HepG2 (cell line): Measurements from ENCODE around the gene RYR2. TPM values are rescaled to one million over a fixed set of nuclear protein-coding genes. Genes with fewer than 3 reads are reported as not detected.

Experiments used
- ATAC-seq: fragments of 200-7000 bp; cut with Tn5 transposase; 3 replicates; pipeline ENCODE4 v1.9.1; 2020; ENCODE audit warnings: mild to moderate bottlenecking, moderate library complexity
- BruUV-seq: library from RNA; stranded (reverse); fragments of 400-500 nt; replicated peaks from 2 replicates; lab custom pipeline; 2021; lab: Mats Ljungman, UMichigan
- CTCF ChIA-PET: fragments of 300-600 bp; formaldehyde crosslinking; extraction: SDS; loops from one replicate; lab custom pipeline; 2021; ENCODE audit warnings: low total read pairs, inconsistent platforms, low intra/inter-chr PET ratio; lab: Yijun Ruan, JAX
- POLR2A ChIA-PET: fragments of 350-600 bp; sonication (Branson Sonifier 250); formaldehyde crosslinking; loops from one replicate; lab custom pipeline; 2020; ENCODE audit warnings: antibody characterized with exemption, inconsistent platforms; lab: Yijun Ruan, JAX
- DNase-seq: peaks from one replicate; pipeline ENCODE4 v3.0.0-alpha.2; 2015; ENCODE audit warnings: low spot score
- FAIRE-seq: peaks from 3 replicates; lab custom pipeline; 2011; peaks lifted over from hg19 to GRCh38; lab: Jason Lieb, UNC
- H2AFZ ChIP-seq: one replicate; pipeline ENCODE4 v1.6.1; 2011; ENCODE audit warnings: low read length, inconsistent platforms
- H3K27ac ChIP-seq: fragments of 300-600 bp; 3 replicates; pipeline ENCODE4 v1.8.0; 2011; ENCODE audit warnings: mixed run types, mild to moderate bottlenecking, mixed read lengths, low read length, inconsistent platforms; ENCODE audit not compliant: insufficient read depth; ENCODE audit errors: extremely low read length
- H3K27me3 ChIP-seq, 2 experiments: fragments of 200-600 bp in 1 of 2; 2 replicates in 1 of 2; 3 replicates in 1 of 2; pipeline versions ENCODE4 v1.6.0 to v1.8.0; 2011; ENCODE audit warnings: low read length in 2 of 2, mild to moderate bottlenecking in 2 of 2, moderate library complexity in 2 of 2, inconsistent platforms in 1 of 2; ENCODE audit not compliant: insufficient read depth in 2 of 2, control insufficient read depth in 1 of 2
- H3K36me3 ChIP-seq, 2 experiments: fragments of 200-600 bp in 1 of 2; replicated peaks in 1 of 2; 2 replicates in 1 of 2; 3 replicates in 1 of 2; pipeline versions ENCODE4 v1.5.1 to v1.8.0; 2011; ENCODE audit warnings: low read length in 2 of 2, inconsistent platforms in 1 of 2; ENCODE audit not compliant: insufficient read depth in 2 of 2, control insufficient read depth in 1 of 2
- H3K4me1 ChIP-seq: 2 replicates; pipeline ENCODE4 v1.5.1; 2012; ENCODE audit warnings: low read length, inconsistent platforms; ENCODE audit not compliant: insufficient read depth
- H3K4me2 ChIP-seq: 2 replicates; pipeline ENCODE4 v1.6.0; 2011; ENCODE audit warnings: low read depth, low read length, inconsistent platforms
- H3K4me3 ChIP-seq, 3 experiments: fragments of 200-600 bp in 1 of 3; sonication (generic), shearing (Covaris generic) in 1 of 3; replicated peaks in 1 of 3; 2 replicates each; pipeline ENCODE4 v1.5.1; 2011 to 2016; ENCODE audit warnings: low read length in 3 of 3, inconsistent platforms in 2 of 3, low read depth in 2 of 3, mild to moderate bottlenecking in 2 of 3, control low read depth in 1 of 3, mixed read lengths in 1 of 3; ENCODE audit not compliant: insufficient read depth in 1 of 3
- H3K79me2 ChIP-seq: one replicate; pipeline ENCODE4 v1.6.1; 2011; ENCODE audit warnings: low read length, inconsistent platforms; ENCODE audit not compliant: insufficient read depth
- H3K9ac ChIP-seq: 2 replicates; pipeline ENCODE4 v1.6.0; 2011; ENCODE audit warnings: mild to moderate bottlenecking, low read depth, low read length, inconsistent platforms; ENCODE audit not compliant: insufficient read depth
- H3K9me3 ChIP-seq: 2 replicates; pipeline ENCODE4 v1.5.1; 2012; ENCODE audit warnings: mild to moderate bottlenecking, low read length
- H4K20me1 ChIP-seq: 2 replicates; pipeline ENCODE4 v1.6.0; 2011; ENCODE audit warnings: inconsistent platforms, mild to moderate bottlenecking, low read length, moderate library complexity; ENCODE audit not compliant: insufficient read depth
- DNMT1 ChIP-seq: sonication (generic); formaldehyde crosslinking; IDR thresholded peaks from 2 replicates; pipeline ENCODE4 v1.5.1; 2020; ENCODE audit warnings: mild to moderate bottlenecking, missing genetic modification reagents
- KLF12 ChIP-seq: sonication (generic); formaldehyde crosslinking; IDR thresholded peaks from 2 replicates; pipeline ENCODE4 v1.4.0; 2020; ENCODE audit warnings: missing genetic modification reagents, borderline replicate concordance
- MED8 ChIP-seq: sonication (generic); formaldehyde crosslinking; IDR thresholded peaks from 2 replicates; pipeline ENCODE4 v1.8.1; 2023; ENCODE audit warnings: mild to moderate bottlenecking, missing genetic modification reagents; ENCODE audit not compliant: insufficient replicate concordance
- PHF5A ChIP-seq: IDR thresholded peaks from one replicate; pipeline ENCODE4 v1.6.1; 2018; ENCODE audit warnings: low read depth, missing genetic modification reagents; ENCODE audit not compliant: unreplicated experiment
- SIN3B ChIP-seq: fragments of 150-350 bp; IDR thresholded peaks from 2 replicates; pipeline ENCODE4 v1.6.1; 2014; ENCODE audit warnings: low read length
- ZBTB1 ChIP-seq: sonication (generic); formaldehyde crosslinking; IDR thresholded peaks from 2 replicates; pipeline ENCODE4 v1.4.0; 2020; ENCODE audit warnings: missing genetic modification reagents, borderline replicate concordance
- ZNF441 ChIP-seq: sonication (generic); formaldehyde crosslinking; IDR thresholded peaks from 2 replicates; pipeline ENCODE4 v1.7.0; 2021; ENCODE audit warnings: missing genetic modification reagents, borderline replicate concordance
- ZNF777 ChIP-seq: sonication (generic); formaldehyde crosslinking; IDR thresholded peaks from 2 replicates; pipeline ENCODE4 v1.4.0; 2020; ENCODE audit warnings: missing genetic modification reagents
- WGBS: methylation state at CpG from one replicate; pipeline ENCODE4 v1.1.6; 2017; ENCODE audit warnings: low lambda C conversion rate; 5-methylcytosine and 5-hydroxymethylcytosine counted together
- in situ Hi-C: cut with HindIII; loops from 2 replicates; pipeline ENCODE4 v1.10.0; 2017; ENCODE audit warnings: low pct_unique_long_range_greater_than_20kb; ENCODE audit not compliant: extremely low pct_ligation_motif_present
- intact Hi-C: fragments of 100-400 bp; cut with micrococcal nuclease; formaldehyde crosslinking; loops from one replicate; pipeline ENCODE4 v1.10.0; 2022; ENCODE audit not compliant: unreplicated experiment
- polyA plus RNA-seq, 8 experiments: library from polyadenylated mRNA; depleted of rRNA in 3 of 8; stranded (reverse) in 7 of 8; unstranded in 1 of 8; fragments of >200 nt; fragmentation: Illumina TruSeq in 4 of 8; extraction: Trizol in 4 of 8; gene quantifications; 2 replicates each; pipeline versions ENCODE4 v1.2.1 to v1.2.3, GENCODE V29; 2011 to 2016; ENCODE audit warnings: low read depth in 4 of 8, missing spikeins in 1 of 8, mixed read lengths in 1 of 8; ENCODE audit not compliant: insufficient read depth in 1 of 8
- total RNA-seq, 5 experiments: library from RNA; depleted of rRNA; stranded (reverse); fragments of >200 nt; fragmentation: Illumina TruSeq; extraction: Trizol; gene quantifications; 2 replicates each; pipeline ENCODE4 v1.2.3, GENCODE V29; 2016; ENCODE audit warnings: low read depth in 1 of 5
- TF ChIP-seq, protein P1 (sequence below): sonication (generic); formaldehyde crosslinking; conservative IDR thresholded peaks from 2 replicates; pipeline ENCODE4 v1.4.0; 2020; ENCODE audit warnings: missing genetic modification reagents
- TF ChIP-seq, protein P2 (sequence below): sonication (generic); formaldehyde crosslinking; IDR thresholded peaks from 2 replicates; pipeline ENCODE4 v1.4.0; 2020; ENCODE audit warnings: missing genetic modification reagents
- TF ChIP-seq, protein P3 (sequence below): sonication (generic); formaldehyde crosslinking; IDR thresholded peaks from 2 replicates; pipeline ENCODE4 v1.4.0; 2020; ENCODE audit warnings: missing genetic modification reagents, borderline replicate concordance

RYR2 gene
- total and polyA plus RNA-seq, 2 of the 13 experiments (the other 11 are each of a cell fraction or from before 2014, with no cell fraction given) = not detected

DNA sequence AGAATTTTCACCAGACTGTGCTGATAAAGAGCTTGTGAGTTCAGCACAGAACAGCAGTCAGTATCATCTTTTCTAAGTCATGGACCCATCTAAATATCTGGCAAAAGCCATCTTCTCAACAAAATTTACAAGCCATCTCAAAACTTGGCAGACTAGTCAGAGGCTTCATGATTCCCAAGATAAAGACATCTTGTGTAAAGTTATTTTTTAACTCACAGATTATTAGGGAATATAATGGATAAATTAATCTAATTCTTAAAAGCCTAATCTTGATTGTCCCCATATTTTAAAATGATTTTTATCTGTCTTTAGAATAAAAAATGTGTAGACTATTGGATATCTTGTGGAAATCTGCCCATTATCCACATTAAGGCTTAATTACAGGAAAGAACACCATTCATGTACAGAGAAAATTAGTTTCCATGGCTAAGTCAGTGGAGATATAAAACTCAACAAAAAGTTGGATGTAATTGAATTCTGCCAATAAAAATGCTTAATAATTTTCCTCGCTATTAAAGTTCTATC is 688.9 kb downstream of the RYR2 start:
- DNase-seq = no peak
- no peak overlapping the region for H3K9ac ChIP-seq
- no TSS peak for BruUV-seq
- no peak for ATAC-seq
- no peaks in the 10 kb centered on the region for H4K20me1 ChIP-seq
- H2AFZ ChIP-seq = no peak overlapping the region
- ChIA-PET CTCF (no interaction called here), POLR2A (no interaction called here)
- no peaks in the 10 kb centered on the region for H3K27me3 ChIP-seq
- no peaks in the 10 kb centered on the region for H3K9me3 ChIP-seq
- H3K4me1 ChIP-seq = no peaks in the 10 kb centered on the region
- H3K4me3 ChIP-seq = no peak overlapping the region
- no peak overlapping the region for H3K27ac ChIP-seq
- intact Hi-C loops (no loop called here), in situ Hi-C loops (no loop called here)
- H3K79me2 ChIP-seq = no peaks in the 10 kb centered on the region
- no peaks in the 10 kb centered on the region for H3K36me3 ChIP-seq
- WGBS = 5% methylated on average over 1 of the region's 1 CpG
- no peak overlapping the region for H3K4me2 ChIP-seq
- FAIRE-seq = no peak
- no peak for TF ChIP-seq SIN3B
- TF ChIP-seq ZNF777 (CRISPR knock-in tag) = no peak
- TF ChIP-seq ZBTB1 (CRISPR knock-in tag) = no peak
- no peak for TF ChIP-seq PHF5A (CRISPR knock-in tag)
- TF ChIP-seq DNMT1 (CRISPR knock-in tag) = no peak
- TF ChIP-seq, protein P1, sequence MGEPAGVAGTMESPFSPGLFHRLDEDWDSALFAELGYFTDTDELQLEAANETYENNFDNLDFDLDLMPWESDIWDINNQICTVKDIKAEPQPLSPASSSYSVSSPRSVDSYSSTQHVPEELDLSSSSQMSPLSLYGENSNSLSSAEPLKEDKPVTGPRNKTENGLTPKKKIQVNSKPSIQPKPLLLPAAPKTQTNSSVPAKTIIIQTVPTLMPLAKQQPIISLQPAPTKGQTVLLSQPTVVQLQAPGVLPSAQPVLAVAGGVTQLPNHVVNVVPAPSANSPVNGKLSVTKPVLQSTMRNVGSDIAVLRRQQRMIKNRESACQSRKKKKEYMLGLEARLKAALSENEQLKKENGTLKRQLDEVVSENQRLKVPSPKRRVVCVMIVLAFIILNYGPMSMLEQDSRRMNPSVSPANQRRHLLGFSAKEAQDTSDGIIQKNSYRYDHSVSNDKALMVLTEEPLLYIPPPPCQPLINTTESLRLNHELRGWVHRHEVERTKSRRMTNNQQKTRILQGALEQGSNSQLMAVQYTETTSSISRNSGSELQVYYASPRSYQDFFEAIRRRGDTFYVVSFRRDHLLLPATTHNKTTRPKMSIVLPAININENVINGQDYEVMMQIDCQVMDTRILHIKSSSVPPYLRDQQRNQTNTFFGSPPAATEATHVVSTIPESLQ = no peak
- TF ChIP-seq, protein P2, sequence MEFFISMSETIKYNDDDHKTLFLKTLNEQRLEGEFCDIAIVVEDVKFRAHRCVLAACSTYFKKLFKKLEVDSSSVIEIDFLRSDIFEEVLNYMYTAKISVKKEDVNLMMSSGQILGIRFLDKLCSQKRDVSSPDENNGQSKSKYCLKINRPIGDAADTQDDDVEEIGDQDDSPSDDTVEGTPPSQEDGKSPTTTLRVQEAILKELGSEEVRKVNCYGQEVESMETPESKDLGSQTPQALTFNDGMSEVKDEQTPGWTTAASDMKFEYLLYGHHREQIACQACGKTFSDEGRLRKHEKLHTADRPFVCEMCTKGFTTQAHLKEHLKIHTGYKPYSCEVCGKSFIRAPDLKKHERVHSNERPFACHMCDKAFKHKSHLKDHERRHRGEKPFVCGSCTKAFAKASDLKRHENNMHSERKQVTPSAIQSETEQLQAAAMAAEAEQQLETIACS (CRISPR knock-in tag) = no peak
- TF ChIP-seq KLF12 (CRISPR knock-in tag) = no peak
- no peak for TF ChIP-seq ZNF441 (CRISPR knock-in tag)
- TF ChIP-seq, protein P3, sequence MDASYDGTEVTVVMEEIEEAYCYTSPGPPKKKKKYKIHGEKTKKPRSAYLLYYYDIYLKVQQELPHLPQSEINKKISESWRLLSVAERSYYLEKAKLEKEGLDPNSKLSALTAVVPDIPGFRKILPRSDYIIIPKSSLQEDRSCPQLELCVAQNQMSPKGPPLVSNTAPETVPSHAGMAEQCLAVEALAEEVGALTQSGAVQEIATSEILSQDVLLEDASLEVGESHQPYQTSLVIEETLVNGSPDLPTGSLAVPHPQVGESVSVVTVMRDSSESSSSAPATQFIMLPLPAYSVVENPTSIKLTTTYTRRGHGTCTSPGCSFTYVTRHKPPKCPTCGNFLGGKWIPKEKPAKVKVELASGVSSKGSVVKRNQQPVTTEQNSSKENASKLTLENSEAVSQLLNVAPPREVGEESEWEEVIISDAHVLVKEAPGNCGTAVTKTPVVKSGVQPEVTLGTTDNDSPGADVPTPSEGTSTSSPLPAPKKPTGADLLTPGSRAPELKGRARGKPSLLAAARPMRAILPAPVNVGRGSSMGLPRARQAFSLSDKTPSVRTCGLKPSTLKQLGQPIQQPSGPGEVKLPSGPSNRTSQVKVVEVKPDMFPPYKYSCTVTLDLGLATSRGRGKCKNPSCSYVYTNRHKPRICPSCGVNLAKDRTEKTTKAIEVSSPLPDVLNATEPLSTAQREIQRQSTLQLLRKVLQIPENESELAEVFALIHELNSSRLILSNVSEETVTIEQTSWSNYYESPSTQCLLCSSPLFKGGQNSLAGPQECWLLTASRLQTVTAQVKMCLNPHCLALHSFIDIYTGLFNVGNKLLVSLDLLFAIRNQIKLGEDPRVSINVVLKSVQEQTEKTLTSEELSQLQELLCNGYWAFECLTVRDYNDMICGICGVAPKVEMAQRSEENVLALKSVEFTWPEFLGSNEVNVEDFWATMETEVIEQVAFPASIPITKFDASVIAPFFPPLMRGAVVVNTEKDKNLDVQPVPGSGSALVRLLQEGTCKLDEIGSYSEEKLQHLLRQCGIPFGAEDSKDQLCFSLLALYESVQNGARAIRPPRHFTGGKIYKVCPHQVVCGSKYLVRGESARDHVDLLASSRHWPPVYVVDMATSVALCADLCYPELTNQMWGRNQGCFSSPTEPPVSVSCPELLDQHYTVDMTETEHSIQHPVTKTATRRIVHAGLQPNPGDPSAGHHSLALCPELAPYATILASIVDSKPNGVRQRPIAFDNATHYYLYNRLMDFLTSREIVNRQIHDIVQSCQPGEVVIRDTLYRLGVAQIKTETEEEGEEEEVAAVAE (CRISPR knock-in tag) = no peak
- TF ChIP-seq MED8 (CRISPR knock-in tag) = no peak
